CD14-positive monocyte (primary cell): ENCODE data around the gene BUB3. TPM values are rescaled to one million over a fixed set of nuclear protein-coding genes. Genes with fewer than 3 reads are reported as not detected.

Experiments used
- DNase-seq, 3 donors: peaks; one replicate each; pipeline ENCODE4 v3.0.0-alpha.2; 2011 to 2022
- H2AFZ ChIP-seq: 2 replicates; pipeline ENCODE4 v1.6.0; 2012; ENCODE audit warnings: mild to moderate bottlenecking, low read depth, low read length, inconsistent platforms; ENCODE audit not compliant: insufficient read depth, poor library complexity, severe bottlenecking
- H3K27ac ChIP-seq, 2 donors: 1 replicate in 1 of 2; 2 replicates in 1 of 2; pipeline ENCODE4 v1.5.1; 2012 to 2013; ENCODE audit warnings: low read length in 2 of 2, control low read depth in 1 of 2, inconsistent platforms in 1 of 2, low read depth in 1 of 2, mild to moderate bottlenecking in 1 of 2
- H3K27me3 ChIP-seq, 2 donors: one replicate each; pipeline versions ENCODE4 v1.6.0 to v1.6.1; 2011 to 2013; ENCODE audit warnings: low read length in 2 of 2; ENCODE audit not compliant: control insufficient read depth in 2 of 2, insufficient read depth in 2 of 2
- H3K36me3 ChIP-seq, 2 donors: replicated peaks in 1 of 2; 1 replicate in 1 of 2; 2 replicates in 1 of 2; pipeline versions ENCODE4 v1.5.1 to v1.6.1; 2012 to 2013; ENCODE audit warnings: low read length in 2 of 2, control low read depth in 1 of 2, inconsistent platforms in 1 of 2, mild to moderate bottlenecking in 1 of 2; ENCODE audit not compliant: insufficient read depth in 2 of 2, control insufficient read depth in 1 of 2
- H3K4me1 ChIP-seq, 2 donors: 1 replicate in 1 of 2; 2 replicates in 1 of 2; pipeline versions ENCODE4 v1.5.1 to v1.6.1; 2012 to 2013; ENCODE audit warnings: low read length in 2 of 2, control low read depth in 1 of 2, inconsistent platforms in 1 of 2, mild to moderate bottlenecking in 1 of 2, moderate library complexity in 1 of 2; ENCODE audit not compliant: insufficient read depth in 2 of 2, control insufficient read depth in 1 of 2
- H3K4me2 ChIP-seq: replicated peaks from 2 replicates; pipeline ENCODE3; 2012; ENCODE audit warnings: low read length, moderate library complexity, mild to moderate bottlenecking; ENCODE audit not compliant: poor library complexity, severe bottlenecking; ENCODE audit errors: extremely low read depth
- H3K4me3 ChIP-seq, 3 experiments: fragments of 200-600 bp in 1 of 3; sonication (generic) in 1 of 3; replicated peaks in 1 of 3; 1 replicate in 2 of 3; 2 replicates in 1 of 3; pipeline ENCODE4 v1.5.1; 2011 to 2013; ENCODE audit warnings: low read length in 3 of 3, mild to moderate bottlenecking in 3 of 3, control low read depth in 2 of 3, low read depth in 2 of 3, inconsistent platforms in 1 of 3, moderate library complexity in 1 of 3
- H3K79me2 ChIP-seq: 2 replicates; pipeline ENCODE4 v1.6.0; 2012; ENCODE audit warnings: mild to moderate bottlenecking, control low read depth, inconsistent platforms, low read length, moderate library complexity; ENCODE audit not compliant: insufficient read depth
- H3K9ac ChIP-seq: 2 replicates; pipeline ENCODE4 v1.6.0; 2017; ENCODE audit warnings: low read length, mild to moderate bottlenecking; ENCODE audit not compliant: insufficient read depth, poor library complexity, severe bottlenecking
- H3K9me3 ChIP-seq, 2 donors: replicated peaks in 1 of 2; 1 replicate in 1 of 2; 2 replicates in 1 of 2; pipeline versions ENCODE4 v1.5.1 to v1.6.1; 2012 to 2013; ENCODE audit warnings: low read length in 2 of 2, control low read depth in 1 of 2; ENCODE audit not compliant: control insufficient read depth in 1 of 2, insufficient read depth in 1 of 2
- H4K20me1 ChIP-seq: 2 replicates; pipeline ENCODE4 v1.6.0; 2012; ENCODE audit warnings: mild to moderate bottlenecking, low read length, control low read depth, moderate library complexity; ENCODE audit not compliant: insufficient read depth
- H3K27ac Mint-ChIP-seq, 7 donors: one replicate each; pipeline ENCODE4 v1.8.0; 2020; ENCODE audit warnings: mild to moderate bottlenecking in 7 of 7, mixed read lengths in 7 of 7, moderate library complexity in 6 of 7, inconsistent platforms in 2 of 7
- H3K27me3 Mint-ChIP-seq, 3 donors: one replicate each; pipeline ENCODE4 v1.8.0; 2021 to 2022; ENCODE audit warnings: low read depth in 3 of 3, mild to moderate bottlenecking in 3 of 3, mixed read lengths in 3 of 3, moderate library complexity in 3 of 3, inconsistent platforms in 1 of 3
- H3K36me3 Mint-ChIP-seq, 2 donors: one replicate each; pipeline ENCODE4 v1.8.0; 2020; ENCODE audit warnings: mixed read lengths in 2 of 2, inconsistent platforms in 1 of 2, mild to moderate bottlenecking in 1 of 2
- H3K4me1 Mint-ChIP-seq: one replicate; pipeline ENCODE4 v1.8.0; 2020; ENCODE audit warnings: mild to moderate bottlenecking, mixed read lengths
- H3K4me3 Mint-ChIP-seq, 2 donors: one replicate each; pipeline ENCODE4 v1.8.0; 2020; ENCODE audit warnings: mild to moderate bottlenecking in 2 of 2, mixed read lengths in 2 of 2, moderate library complexity in 1 of 2
- H3K9me3 Mint-ChIP-seq, 7 donors: one replicate each; pipeline ENCODE4 v1.8.0; 2020 to 2022; ENCODE audit warnings: mixed read lengths in 7 of 7, mild to moderate bottlenecking in 6 of 7, moderate library complexity in 6 of 7, inconsistent platforms in 2 of 7
- CTCF ChIP-seq: fragments of 200-600 bp; IDR thresholded peaks from one replicate; pipeline ENCODE4 v1.8.0; 2022; ENCODE audit warnings: antibody characterized with exemption, mild to moderate bottlenecking
- WGBS: methylation state at CpG from one replicate; pipeline ENCODE4 v1.1.5; 2013; ENCODE audit warnings: missing lambda C conversion rate; ENCODE audit not compliant: insufficient coverage; 5-methylcytosine and 5-hydroxymethylcytosine counted together
- intact Hi-C, 2 donors: fragments of 100-400 bp; cut with micrococcal nuclease; formaldehyde crosslinking; loops; one replicate each; pipeline versions ENCODE4 v1.15.0 to v1.15.1; 2023
- polyA plus RNA-seq, 3 donors: library from polyadenylated mRNA; depleted of rRNA in 1 of 3; unstranded in 2 of 3; stranded (reverse) in 1 of 3; fragments of 300-500 nt in 2 of 3; fragments of >200 nt in 1 of 3; fragmentation: Illumina TruSeq in 2 of 3; gene quantifications; 1 replicate in 2 of 3; 2 replicates in 1 of 3; pipeline ENCODE4 v1.2.3, GENCODE V29; 2012 to 2021

Gene BUB3
- polyA plus RNA-seq, 3 donors = 61.2 to 96.4 (median 80.4) TPM

GRCh38 chr10:123202506-123202905 lies 48.3 kb downstream of the BUB3 start:
- H3K4me1 Mint-ChIP-seq = no peaks in the 10 kb centered on the region
- H3K4me3 Mint-ChIP-seq = no peak overlapping the region
- no peaks in the 10 kb centered on the region for H3K4me1 ChIP-seq
- H3K4me3 ChIP-seq = no peak overlapping the region
- H3K79me2 ChIP-seq = no peaks in the 10 kb centered on the region
- peaks cover 0 to 10% (median 5%) of the 10 kb centered on the region in 7 donors for H3K9me3 Mint-ChIP-seq
- intact Hi-C loops = no loop called here
- peaks cover 0 to 11% of the 10 kb centered on the region in 2 donors for H3K36me3 Mint-ChIP-seq
- no peaks in the 10 kb centered on the region for H3K27me3 ChIP-seq
- H2AFZ ChIP-seq = no peak overlapping the region
- no peaks in the 10 kb centered on the region for H3K9me3 ChIP-seq
- H3K27ac Mint-ChIP-seq = peak overlapping the region in 1 of 7 donors; percentile 51
- peaks cover 0 to 4% (median 0%) of the 10 kb centered on the region in 3 donors for H3K27me3 Mint-ChIP-seq
- no peaks in the 10 kb centered on the region for H3K36me3 ChIP-seq
- H3K27ac ChIP-seq = no peak overlapping the region
- no peak for TF ChIP-seq CTCF
- H4K20me1 ChIP-seq = no peaks in the 10 kb centered on the region
- 96% methylated on average over 8 of the region's 8 CpGs for WGBS
- no peak overlapping the region for H3K4me2 ChIP-seq
- no peak overlapping the region for H3K9ac ChIP-seq
- no peak for DNase-seq

GRCh38 chr10:123203393-123204126 lies 49.4 kb downstream of the BUB3 start:
- Histone ChIP-seq H4K20me1 (no peaks in the 10 kb centered on the region), H3K27me3 (no peaks in the 10 kb centered on the region), H3K4me1 (no peaks in the 10 kb centered on the region), H3K27ac (no peak overlapping the region), H3K4me3 (no peak overlapping the region), H3K9me3 (peaks cover 2 to 7% of the 10 kb centered on the region in 2 donors), H3K36me3 (no peaks in the 10 kb centered on the region), H3K4me2 (no peak overlapping the region), H3K79me2 (no peaks in the 10 kb centered on the region), H3K9ac (no peak overlapping the region), H2AFZ (no peak overlapping the region)
- Mint-ChIP-seq H3K27me3 (peaks cover 0 to 3% (median 2%) of the 10 kb centered on the region in 3 donors), H3K4me1 (no peaks in the 10 kb centered on the region), H3K36me3 (peaks cover 0 to 14% of the 10 kb centered on the region in 2 donors), H3K9me3 (peaks cover 5 to 15% (median 11%) of the 10 kb centered on the region in 7 donors), H3K4me3 (no peak overlapping the region), H3K27ac (no peak overlapping the region)
- TF ChIP-seq CTCF = no peak
- 89% methylated on average over 3 of the region's 6 CpGs for WGBS
- no peak for DNase-seq
- intact Hi-C loops = no loop called here
